ENCODE results near the gene OGFRL1.

Gene OGFRL1

DNA sequence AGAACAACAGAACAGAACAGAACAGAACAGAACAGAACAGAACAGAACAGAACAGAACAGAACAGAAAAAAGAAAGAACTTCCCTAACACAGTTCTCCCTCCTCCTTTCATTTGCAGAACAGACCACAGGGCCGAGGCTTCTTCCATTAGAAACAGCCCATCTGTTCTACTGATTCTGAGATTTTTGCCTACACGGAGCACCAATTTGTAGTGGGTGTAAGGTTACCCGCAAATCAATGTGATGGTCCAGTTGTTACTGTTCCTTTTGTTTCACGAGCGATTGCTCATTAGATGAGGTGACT, 734 bp upstream of the OGFRL1 start:
- DNase-seq, result no peak

DNA sequence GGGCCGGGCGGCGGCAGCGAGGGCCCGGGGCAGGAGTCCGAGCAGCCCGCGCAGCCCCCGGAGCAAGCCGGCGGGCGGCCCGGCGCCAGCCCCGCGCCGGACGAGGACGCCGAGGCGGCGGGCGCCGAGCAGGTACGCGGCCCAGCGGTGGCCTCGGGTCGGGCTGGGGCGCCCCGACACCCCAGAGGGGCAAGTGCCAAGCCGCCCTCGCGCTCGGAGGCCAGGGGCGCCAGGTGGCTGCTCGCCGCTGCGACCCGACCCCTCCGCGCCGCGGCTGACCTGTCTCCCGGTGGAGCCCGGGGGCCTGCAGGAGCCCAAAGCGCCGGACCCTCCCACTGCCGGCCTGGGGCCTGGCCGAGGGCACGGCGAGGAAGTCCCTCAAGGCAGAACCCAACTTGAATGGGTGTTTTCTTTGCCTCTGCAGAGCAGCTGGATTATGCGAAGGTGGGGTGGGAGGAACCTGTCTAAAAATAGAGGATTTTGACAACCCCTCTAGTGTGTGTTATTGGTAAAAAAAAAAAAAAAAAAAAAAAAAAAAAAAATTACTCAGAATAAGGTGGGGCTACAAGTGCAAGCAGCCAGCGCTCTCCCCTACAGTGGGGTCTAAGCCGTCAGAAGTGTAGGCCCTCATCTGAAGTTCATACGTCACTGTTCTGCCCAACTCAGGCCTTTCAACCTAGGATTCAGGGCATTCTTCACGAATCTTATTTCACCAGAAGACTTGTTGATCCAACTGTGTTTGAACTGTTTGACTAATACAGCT, 609 bp downstream of the OGFRL1 start:
- peak in 1 of 2 experiments; percentile 47 for DNase-seq

DNA sequence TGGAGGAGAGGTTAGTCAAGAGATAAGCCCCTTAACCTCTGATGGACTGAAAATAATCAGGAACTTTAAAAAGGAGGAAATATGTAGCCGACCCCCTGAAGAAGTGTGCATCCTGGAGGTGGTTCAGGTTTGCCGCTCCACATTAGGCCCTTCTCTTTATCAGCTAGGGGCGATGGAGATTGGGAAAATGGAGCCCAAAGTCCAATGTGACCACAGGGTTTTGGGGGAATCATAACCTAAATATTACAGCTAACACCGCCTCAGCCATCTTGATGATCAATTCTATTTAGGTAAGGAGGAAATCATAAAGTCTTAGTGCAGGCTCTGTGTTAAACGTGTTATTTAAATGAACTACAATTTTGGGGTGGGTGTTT, 1.2 kb downstream of the OGFRL1 start:
- DNase-seq, result no peak

DNA sequence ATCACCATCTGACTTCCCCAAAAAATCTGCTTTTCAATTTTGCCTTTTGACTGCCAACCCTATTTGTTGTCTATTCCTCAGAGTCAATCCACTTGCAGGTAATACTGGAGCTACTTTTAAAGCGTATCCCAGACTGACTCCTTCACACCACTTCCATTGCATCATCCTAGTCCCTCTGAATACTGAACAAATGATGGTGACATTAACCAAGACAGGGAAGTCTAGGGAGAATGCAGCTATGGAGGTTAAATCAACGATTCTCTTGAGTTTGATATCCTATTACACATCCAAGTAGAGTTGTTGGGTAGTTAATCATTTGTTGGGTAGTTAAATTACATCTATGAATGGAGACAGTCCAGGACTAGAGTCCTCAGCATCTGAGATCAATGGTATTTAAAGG, 2.0 kb downstream of the OGFRL1 start:
- DNase-seq, result no peak

DNA sequence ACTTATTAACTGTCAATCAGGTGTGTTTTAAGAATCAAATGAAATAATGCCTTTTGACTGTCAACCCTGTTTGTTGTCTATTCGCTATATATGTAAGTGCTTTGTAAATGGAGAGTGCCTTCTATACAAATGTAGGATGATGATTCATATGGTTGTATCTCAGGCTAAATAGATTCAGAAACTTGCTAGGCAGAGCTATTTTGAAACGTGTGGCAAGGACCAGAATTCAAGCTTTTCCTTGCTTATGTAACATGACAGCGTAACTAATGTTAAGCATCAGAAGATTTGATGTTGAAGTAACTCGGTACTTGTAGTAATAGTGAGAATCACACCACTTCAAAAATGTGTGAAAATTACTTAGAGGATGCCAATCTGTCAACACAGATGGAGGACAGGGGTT, 3.4 kb downstream of the OGFRL1 start:
- DNase-seq, result no peak

DNA sequence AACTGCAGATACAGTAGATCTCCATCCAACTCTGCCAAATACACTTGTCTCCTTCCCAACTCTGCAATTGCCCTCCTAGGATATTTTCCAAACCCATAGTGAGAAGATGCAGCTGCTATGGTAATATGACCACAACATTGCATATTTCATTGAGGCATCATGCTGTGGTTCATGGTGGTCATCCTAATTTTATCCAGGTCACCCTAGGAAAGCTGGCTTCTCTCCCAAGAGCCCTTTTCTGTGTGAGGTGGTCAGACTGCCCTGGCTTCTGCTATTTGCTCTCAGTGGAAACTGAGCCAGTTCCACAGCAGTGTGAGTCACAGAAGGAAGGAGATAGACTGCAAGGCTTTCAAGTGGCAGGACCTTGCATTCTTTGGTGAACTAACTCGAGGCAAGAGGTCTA, 5.5 kb downstream of the OGFRL1 start:
- peak in 1 of 2 experiments; percentile 43 for DNase-seq

DNA sequence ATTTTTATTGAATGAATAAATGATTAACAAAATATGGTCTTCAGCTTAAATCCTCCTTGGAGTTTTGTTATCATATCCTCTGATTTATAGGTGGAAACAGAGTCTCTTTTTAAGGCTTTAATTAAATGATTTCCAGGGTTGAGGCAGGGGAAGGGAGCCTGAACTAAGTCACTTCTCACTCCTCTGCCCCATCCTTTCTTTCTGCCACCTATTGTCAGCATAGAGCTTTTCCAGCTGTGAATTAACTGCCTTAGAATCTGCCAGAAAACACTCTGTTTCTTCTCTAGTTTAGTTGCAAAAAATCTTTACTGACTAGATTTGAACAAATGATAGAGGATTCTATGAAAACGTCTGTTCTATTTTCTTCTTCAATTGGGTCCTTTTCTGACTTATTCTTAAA, 9.8 kb downstream of the OGFRL1 start:
- no peak for DNase-seq

DNA sequence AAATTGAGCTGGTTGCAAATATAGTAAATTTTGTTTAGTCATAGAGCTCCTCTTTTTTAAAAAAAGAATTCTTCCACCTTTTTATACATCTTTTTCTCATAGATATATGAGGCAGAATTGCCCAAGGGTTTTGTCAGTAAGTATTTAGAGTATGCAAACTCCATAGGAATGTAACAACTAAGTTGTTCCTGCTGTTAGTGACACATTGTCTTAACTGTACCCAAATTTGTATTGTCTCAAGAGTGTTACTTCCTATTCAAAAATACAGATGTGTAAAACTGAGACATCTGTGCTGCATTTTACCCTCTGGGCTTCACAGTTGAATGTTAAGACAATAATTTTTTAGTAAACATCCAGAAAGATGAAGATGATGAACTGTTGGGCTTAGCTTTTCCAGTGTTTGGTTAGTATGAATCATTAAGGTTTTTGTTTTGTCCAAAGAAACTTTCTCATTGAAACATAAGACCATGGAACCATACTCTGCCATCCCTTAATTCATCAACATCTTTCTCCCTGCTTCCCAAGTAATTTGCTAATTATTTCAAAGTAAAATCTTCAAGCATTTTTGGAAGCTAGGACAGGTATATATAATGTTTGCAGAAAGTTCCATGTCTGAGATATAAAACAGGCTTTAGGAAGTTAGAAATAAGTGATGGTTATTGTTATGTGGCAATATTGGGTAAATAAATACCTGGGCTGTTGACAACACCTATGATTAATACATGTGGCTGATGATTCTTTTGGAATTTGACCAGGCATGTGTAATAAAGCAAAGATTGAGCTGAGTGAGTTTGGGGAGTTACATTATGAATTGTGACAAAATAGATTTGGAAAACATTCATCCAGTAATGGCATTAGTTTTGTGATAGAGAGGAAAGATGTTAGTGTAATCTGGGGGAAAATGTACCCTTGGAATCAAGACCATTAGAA, 11.2 kb downstream of the OGFRL1 start:
- no peak for DNase-seq

DNA sequence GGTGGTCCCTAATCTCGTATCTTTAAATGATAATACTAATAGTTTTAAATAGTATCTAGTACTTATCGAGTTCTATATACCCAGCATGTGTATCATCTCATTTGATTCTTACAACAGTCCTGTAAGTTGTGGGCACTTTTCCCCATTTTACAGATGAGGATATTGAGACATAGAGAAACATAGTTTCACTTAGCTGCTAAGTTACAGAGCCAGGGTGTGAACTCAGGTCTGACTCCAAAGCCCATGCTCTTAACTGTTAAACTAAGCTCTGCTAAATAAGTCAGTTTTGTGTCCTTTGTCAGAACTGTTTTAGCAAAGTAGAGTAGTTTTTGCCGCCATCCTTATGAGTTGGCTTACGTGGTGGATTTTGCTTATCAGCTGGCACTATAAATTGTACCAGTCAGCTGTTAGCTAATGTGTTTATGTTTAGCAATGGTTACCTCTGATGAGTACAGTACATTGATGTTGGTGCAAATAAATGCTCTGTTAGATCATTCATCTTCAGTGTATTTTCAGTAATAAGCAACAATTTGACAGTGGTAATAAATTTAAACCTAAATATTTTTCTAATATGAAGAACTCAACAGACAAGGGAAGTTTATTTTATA, 12.1 kb downstream of the OGFRL1 start:
- no peak for DNase-seq

DNA sequence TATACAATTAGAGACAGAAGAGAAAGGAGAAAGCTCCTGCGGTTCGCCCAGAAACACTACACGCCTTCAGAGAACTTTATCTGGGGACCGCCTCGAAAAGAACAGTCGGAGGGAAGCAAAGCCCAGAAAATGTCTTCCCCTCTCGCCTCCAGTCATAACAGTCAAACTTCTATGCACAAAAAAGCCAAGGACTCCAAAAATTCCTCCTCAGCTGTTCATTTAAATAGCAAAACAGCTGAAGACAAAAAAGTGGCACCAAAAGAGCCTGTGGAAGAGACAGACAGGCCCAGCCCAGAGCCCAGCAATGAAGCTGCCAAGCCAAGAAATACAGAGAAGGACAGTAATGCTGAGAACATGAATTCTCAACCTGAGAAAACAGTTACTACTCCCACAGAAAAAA, 12.9 kb downstream of the OGFRL1 start:
- no peak for DNase-seq

DNA sequence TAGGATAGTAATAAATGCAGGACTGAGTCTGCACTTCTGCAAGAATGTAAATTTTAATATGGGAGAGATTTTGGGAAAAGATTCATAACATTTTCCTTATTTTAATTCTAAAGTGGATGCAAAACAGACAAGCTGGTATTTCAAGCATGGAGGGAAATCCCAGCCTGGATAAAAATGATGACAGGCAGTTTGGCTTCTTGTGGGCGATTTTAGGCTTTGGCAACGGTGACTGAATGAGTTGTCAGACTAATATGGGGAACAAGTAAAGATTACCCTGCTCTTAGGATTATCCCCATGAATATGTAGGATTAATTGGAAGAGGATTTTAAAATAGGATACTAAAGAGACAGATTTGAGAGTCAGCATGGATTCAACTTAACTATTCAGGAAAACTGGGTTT, 21.0 kb downstream of the OGFRL1 start:
- no peak for DNase-seq

DNA sequence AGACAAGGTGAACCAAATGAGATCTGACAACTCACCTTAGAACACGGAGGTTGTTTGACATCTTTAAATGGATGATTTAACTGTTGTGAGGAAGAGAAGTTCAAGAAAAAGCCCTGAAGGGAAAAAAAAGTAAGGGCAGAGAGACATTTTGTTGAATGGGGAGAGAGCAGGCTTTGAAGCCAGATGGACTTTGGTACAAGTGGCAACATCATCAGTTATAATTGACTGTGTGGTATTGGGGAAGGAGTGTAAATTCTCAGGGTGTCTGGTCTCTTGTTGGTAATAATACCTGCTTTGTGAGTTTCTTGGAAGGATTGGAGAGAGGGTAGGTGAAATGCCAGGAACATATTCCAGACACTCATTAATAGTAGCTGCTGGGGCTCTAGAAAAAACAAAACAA, 21.6 kb downstream of the OGFRL1 start:
- no peak for DNase-seq

DNA sequence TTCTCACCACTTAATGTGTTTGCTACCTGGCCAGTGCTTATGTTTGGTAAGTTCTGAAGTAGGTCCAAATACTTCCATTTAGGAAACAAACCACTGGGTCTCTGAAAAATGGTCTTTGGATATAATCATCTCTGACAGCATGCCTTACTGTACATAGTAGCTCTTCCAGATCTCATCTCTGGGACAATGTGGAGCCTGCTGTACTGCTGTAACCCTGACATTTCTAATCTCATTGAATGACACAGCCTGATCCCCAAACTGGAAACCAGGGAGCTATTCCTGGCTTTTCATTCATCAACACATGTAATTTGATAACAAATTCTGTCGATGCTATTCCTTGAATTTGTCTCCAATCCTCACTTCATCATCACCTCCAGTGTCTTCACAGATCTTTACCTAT, 23.5 kb downstream of the OGFRL1 start:
- DNase-seq, result no peak

DNA sequence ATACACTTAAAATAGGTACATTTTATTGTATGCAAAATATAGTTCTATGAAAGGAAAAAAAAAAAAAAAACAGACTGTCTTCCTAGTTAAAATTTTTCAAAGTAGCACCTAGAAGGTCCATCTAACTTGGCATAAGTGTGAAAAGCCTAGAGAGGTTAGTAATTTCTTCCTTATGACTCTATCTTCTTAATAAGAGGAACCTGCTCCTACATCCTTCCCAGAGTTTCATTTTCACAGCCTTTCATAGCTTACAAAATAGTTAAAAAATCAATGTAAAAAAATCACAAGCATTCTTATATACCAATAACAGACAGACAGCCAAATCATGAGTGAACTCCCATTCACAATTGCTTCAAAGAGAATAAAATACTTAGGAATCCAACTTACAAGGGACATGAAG, 28.8 kb downstream of the OGFRL1 start:
- no peak for DNase-seq

DNA sequence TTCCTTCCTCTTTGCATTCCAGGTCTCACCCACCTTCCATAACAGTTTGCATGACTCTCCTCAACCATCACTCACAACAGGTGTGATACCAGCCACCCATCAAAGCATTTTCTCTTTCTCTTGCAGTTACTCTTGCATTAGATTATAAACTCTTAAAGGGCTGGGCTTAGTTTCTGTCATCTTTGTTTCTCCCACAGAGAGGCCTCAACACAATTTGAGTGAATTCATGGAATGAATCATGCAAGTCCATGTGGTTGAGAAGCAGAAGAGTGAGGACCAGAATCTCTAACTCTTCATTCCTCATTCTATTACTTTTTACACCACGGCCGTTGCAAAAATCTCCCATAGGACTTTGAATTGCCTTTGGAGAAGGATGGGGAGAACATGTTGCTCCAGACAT, 31.4 kb downstream of the OGFRL1 start:
- DNase-seq, result no peak

DNA sequence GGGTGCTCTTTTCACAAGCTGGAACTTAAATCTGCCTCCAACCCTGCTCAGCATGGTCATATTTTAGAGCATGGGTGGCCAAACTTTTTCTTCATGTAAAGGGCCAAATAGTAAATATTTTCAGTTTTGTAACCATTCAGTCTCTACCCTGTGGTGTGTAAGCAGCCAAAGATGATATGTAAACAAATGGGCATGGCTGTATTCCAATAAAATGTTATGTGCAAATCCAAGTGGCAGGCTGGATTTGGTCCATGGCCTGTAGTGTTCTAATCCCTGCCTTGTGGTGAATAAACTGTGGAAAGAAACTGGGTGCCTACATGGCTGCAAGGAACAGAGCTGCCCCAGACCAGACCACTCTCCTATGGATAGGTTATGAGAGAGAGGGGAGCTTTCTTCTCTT, 32.7 kb downstream of the OGFRL1 start:
- DNase-seq, result no peak

DNA sequence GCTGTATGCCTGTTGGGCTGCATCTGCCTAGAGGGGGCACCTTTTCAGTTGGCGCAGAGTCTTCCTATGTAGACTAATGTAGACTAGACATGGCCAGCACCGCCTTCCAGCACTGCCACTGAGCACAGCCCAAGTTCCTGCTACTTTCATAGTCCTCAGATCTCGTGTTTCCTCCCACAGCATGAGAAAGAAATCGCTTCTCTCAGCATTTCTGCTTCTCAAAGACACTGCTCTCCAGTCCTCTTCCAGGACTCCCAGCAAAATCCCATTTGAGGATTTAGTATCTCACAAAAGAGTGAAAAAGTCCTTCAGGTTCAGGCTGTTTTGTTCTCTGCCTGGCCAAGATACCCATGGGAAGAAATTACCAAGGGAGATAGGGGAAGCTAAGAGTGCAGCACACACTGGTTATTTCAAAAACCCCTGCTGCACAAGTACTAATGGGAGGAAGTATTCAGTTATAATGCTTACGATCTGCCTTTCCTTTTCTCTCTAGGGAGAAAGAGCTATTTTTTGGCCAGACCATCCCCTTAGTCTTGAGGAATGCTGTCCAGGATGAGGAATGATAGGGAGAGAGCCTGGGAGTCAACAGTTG, 35.7 kb downstream of the OGFRL1 start:
- DNase-seq, result no peak

DNA sequence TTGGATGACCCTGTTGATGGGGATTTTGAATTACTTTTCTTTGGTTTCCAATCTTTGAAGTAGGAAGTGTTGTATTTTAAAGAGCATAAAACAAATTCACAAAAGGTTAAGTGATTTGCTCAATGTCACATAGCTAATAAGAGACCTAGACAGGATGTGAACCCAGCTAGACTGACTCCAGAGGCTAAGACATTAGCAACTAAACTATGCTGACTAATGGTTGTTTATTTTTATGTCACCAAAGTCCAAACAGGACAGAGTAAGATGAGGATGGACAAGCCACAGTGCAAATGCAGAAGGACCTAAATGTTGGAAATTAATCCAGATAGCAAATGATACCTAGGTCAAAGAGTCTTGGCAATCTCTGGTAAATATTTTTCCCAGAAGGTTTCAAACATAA, 38.0 kb downstream of the OGFRL1 start:
- no peak for DNase-seq

DNA sequence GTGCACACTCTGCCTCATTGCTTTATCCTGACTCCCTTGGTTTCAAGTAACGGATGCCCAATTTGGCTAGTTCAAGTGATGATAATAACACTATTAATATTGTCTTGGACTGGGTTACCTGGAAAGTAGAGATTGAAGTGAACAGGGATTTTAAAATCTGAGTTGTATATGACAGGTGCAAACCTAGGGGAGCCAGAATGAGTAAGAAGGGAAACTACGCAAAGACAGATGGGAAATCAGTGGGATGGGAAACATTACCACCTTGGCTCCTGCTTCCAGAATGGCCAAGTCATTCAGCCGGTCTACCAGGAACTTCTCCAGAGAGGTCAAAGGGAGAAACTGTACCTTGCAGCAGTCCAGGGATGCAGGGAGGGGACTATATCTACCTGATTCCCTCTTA, 41.9 kb downstream of the OGFRL1 start:
- no peak for DNase-seq

DNA sequence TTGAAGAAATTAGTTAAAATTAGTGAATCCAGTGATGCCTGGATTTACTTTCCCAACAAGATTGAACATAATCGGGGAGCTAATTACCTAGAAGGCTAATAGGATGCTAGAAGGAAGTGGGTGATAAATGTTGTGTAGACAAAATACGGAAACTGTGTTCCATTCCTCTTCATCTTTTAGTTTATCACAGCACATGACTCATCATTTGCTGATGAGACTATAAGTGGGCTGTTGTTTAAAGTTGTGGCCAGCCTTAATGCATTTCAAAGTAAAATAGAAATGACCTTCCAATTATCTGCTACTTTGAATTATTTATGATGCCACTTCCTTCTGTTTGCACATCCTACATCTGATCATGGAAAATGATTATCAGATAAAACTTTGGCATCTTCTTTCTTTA, 43.4 kb downstream of the OGFRL1 start:
- no peak for DNase-seq

DNA sequence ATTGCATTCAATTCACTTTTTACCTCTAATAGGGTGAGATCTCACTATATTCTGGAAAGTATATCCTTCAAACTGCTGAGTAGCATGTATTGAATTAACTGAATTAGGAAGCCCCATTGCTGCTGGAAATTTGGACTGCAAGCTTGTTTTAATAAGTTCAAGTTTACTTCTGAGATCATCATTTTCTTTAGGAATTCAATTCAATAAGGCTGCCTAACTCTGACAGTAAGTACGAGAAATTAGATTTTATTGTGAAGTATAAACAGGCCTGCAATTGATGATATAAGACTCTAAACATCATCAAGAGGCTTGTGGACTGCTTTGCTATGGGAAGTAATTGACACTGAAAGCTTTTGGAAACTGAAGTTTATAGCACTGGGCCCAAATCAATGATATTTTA, 44.4 kb downstream of the OGFRL1 start:
- no peak for DNase-seq

DNA sequence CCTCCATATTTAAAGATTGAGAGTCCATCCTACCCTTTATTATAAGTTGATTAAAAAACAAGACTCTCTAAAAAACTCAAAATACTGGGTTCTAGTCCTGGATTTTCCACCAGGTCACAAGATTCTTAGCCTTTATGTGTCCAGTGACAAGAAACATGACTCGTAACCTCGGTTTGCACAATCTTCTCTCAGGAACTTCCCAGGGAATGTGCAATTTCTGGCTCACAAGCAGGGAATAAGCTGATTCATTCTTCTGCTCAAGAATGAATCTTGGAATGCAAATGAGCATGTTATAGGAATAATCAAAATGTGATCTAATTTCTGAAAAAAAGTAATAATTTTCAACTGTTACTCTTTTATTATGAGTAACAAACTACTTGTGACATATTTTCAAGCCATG, 45.1 kb downstream of the OGFRL1 start:
- DNase-seq, result peak; percentile 18 to 58

DNA sequence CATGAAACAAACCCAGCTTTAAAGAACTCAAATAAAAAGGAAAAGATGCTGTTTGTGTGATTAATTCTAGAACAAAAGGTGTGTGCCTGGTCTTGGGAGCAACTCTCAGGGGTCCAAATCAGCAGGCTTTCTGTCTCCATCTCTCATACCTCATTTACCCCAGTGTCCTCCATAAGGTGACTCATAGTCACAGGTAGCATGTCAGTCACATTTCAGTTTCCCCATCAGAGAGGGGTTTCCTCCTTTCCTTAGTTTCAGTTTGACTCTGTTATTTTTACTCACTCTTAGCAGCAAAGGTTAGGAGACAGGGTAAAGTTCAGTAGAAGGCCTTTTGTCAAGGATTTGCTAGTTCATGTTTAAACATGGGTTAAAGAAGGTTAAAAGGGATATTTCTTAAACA, 46.2 kb downstream of the OGFRL1 start:
- DNase-seq, result no peak

DNA sequence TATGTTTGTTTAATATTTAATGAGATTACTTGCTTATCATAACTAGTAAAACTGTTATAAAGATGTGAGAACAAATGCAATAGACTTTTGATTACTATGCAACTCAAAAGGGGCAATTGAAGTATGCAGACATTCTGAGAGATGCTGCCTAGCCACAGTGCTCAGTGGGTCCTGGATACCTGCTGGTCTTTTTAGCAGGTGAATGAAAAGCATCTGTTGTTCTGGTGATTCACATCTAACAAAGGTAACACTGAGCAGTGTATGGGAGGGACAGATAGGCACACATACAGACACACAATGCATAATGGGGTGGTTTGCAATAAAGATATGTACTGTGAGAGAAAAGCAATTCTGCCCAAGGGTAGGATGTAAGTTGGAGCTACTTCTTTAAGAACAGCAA, 46.9 kb downstream of the OGFRL1 start:
- DNase-seq, result no peak
